GM12865 (cell line): ENCODE data around the gene BCL7A.
"Not testable (repeated sequence)": the region's sequence is repeated elsewhere in the genome, so short reads cannot be mapped to it uniquely, and the experiment has no call there.

Source experiments
- DNase-seq: peaks from one replicate; pipeline ENCODE4 v3.0.0; 2010; ENCODE audit warnings: low read depth
- H3K4me3 ChIP-seq: 2 replicates; pipeline ENCODE4 v1.5.1; 2011; ENCODE audit warnings: mild to moderate bottlenecking, low read depth, low read length, control low read depth
- TF ChIP-seq, protein P1 (sequence below): IDR thresholded peaks from 2 replicates; pipeline ENCODE4 v1.5.1; 2011; ENCODE audit warnings: low read length, control low read depth, low read depth, inconsistent platforms; ENCODE audit not compliant: insufficient read depth; ENCODE audit errors: missing control alignments

BCL7A gene

DNA sequence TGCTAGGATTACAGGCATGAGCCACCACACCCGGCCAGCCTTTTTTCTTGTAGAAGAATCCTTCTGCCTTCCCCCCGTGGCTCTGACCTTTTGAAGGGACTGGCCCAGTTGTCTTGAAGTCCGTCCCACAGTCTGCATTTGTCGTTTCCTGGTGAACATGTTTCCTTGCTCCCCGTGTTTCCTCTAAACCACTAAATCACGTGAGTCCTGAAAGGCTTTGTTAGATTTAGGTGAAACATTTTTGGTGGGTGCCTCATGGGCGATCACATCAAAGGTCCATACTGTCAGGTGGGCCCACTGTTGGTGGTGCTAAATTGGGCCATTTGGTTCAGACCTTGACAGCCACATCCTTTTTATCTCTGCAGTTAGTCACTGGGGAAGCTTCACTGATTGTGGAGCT is 83.2 kb downstream of the BCL7A start:
- no peak overlapping the region for H3K4me3 ChIP-seq
- no peak for DNase-seq
- TF ChIP-seq, protein P1, sequence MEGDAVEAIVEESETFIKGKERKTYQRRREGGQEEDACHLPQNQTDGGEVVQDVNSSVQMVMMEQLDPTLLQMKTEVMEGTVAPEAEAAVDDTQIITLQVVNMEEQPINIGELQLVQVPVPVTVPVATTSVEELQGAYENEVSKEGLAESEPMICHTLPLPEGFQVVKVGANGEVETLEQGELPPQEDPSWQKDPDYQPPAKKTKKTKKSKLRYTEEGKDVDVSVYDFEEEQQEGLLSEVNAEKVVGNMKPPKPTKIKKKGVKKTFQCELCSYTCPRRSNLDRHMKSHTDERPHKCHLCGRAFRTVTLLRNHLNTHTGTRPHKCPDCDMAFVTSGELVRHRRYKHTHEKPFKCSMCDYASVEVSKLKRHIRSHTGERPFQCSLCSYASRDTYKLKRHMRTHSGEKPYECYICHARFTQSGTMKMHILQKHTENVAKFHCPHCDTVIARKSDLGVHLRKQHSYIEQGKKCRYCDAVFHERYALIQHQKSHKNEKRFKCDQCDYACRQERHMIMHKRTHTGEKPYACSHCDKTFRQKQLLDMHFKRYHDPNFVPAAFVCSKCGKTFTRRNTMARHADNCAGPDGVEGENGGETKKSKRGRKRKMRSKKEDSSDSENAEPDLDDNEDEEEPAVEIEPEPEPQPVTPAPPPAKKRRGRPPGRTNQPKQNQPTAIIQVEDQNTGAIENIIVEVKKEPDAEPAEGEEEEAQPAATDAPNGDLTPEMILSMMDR = no peak

- H3K4me3 ChIP-seq, DNase-seq: not testable (repeated sequence)
These were observed 83.8 kb downstream of the BCL7A start for GRCh38 chr12:122105496-122105895.

- no peak for DNase-seq
- TF ChIP-seq, protein P1 = no peak
- no peak overlapping the region for H3K4me3 ChIP-seq
These were observed 85.2 kb downstream of the BCL7A start for GRCh38 chr12:122106843-122107242.

- no peak for DNase-seq
- TF ChIP-seq, protein P1 = no peak
- H3K4me3 ChIP-seq = no peak overlapping the region
These were observed 85.6 kb downstream of the BCL7A start for GRCh38 chr12:122107261-122107660.

DNA sequence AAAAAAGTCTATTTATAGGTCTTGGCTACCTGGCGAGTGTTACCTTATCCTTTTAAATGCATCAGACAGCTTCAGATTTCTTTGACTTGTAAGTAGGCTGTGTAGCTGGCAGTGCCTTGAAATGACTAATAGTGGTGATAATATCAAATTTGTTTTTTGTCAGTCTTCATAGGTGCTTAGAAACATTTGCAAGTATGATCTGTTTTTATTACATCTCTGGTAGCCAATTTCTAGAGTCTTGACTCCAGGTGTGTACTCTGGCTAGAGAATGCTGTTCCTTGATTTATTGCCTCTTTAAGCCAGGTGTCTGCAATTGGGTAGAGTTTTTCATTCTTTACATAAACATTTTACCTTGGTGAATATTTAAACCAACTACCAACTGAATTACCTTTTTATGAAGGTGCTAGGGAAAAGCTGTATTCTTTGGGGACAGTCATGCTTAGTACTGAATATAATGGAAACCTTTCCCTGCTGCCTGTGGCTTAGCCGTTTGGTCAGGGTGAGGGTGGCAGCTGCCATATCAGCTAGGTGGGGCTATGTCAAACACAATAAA is 89.5 kb downstream of the BCL7A start:
- TF ChIP-seq, protein P1 = no peak
- no peak overlapping the region for H3K4me3 ChIP-seq
- DNase-seq = no peak
